ENCODE results near the gene SBF1. TPM values are rescaled to one million over a fixed set of nuclear protein-coding genes. Genes with fewer than 3 reads are reported as not detected.

Gene SBF1
- total RNA-seq, 1 donor from 2014 or later: 105 TPM

DNA sequence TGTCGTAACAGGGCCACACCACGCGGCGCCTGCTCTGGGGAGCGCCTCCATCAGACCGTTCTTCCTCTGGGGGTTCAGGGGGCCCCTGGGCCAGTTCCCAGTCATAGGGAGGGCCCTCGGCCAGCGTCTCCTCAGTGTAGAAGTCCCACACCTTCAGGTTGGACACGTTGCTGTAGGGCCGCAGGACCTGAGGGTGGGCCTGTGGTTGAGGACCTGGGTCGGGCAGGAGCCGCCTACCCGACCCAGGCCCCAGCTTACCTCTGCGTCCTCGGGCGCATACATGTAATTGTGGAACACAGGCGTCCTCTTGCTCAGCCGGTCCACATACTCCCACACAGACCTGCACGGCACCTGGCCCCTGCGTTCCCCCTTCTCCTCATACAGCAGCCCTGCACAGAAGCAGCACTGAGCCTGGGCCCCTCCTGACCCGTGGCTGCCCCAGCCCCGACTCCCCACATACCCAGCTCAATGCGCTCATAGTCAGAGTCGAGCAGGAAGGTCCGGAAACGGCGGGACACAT is 20.2 kb downstream of the SBF1 start:
- H3K9me3 Mint-ChIP-seq: no peaks in the 10 kb centered on the region
- H3K27me3 Mint-ChIP-seq (ENCODE audit: low read depth): no peaks in the 10 kb centered on the region
- TF ChIP-seq, protein P1, sequence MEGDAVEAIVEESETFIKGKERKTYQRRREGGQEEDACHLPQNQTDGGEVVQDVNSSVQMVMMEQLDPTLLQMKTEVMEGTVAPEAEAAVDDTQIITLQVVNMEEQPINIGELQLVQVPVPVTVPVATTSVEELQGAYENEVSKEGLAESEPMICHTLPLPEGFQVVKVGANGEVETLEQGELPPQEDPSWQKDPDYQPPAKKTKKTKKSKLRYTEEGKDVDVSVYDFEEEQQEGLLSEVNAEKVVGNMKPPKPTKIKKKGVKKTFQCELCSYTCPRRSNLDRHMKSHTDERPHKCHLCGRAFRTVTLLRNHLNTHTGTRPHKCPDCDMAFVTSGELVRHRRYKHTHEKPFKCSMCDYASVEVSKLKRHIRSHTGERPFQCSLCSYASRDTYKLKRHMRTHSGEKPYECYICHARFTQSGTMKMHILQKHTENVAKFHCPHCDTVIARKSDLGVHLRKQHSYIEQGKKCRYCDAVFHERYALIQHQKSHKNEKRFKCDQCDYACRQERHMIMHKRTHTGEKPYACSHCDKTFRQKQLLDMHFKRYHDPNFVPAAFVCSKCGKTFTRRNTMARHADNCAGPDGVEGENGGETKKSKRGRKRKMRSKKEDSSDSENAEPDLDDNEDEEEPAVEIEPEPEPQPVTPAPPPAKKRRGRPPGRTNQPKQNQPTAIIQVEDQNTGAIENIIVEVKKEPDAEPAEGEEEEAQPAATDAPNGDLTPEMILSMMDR (IDR thresholded peaks at IDR 0.05; ENCODE audit: unreplicated experiment): no peak
- no peak overlapping the region for H3K4me3 Mint-ChIP-seq
- no peak overlapping the region for H3K27ac Mint-ChIP-seq
- H3K4me1 Mint-ChIP-seq: no peaks in the 10 kb centered on the region
- no peak for DNase-seq (ENCODE audit: low spot score in 2 of 2, unreplicated experiment in 2 of 2)
- peaks cover 29% of the 10 kb centered on the region for H3K36me3 Mint-ChIP-seq

GRCh38 chr22:50452649-50453048 is 22.2 kb downstream of the SBF1 start:
- DNase-seq (ENCODE audit: low spot score in 2 of 2, unreplicated experiment in 2 of 2): no peak
- H3K36me3 Mint-ChIP-seq: peaks cover 29% of the 10 kb centered on the region
- no peaks in the 10 kb centered on the region for H3K9me3 Mint-ChIP-seq
- H3K27ac Mint-ChIP-seq: peak overlapping the region; percentile 27
- H3K4me3 Mint-ChIP-seq: no peak overlapping the region
- TF ChIP-seq, protein P1 (IDR thresholded peaks at IDR 0.05; ENCODE audit: unreplicated experiment): no peak
- H3K4me1 Mint-ChIP-seq: no peaks in the 10 kb centered on the region
- no peaks in the 10 kb centered on the region for H3K27me3 Mint-ChIP-seq (ENCODE audit: low read depth)

DNA sequence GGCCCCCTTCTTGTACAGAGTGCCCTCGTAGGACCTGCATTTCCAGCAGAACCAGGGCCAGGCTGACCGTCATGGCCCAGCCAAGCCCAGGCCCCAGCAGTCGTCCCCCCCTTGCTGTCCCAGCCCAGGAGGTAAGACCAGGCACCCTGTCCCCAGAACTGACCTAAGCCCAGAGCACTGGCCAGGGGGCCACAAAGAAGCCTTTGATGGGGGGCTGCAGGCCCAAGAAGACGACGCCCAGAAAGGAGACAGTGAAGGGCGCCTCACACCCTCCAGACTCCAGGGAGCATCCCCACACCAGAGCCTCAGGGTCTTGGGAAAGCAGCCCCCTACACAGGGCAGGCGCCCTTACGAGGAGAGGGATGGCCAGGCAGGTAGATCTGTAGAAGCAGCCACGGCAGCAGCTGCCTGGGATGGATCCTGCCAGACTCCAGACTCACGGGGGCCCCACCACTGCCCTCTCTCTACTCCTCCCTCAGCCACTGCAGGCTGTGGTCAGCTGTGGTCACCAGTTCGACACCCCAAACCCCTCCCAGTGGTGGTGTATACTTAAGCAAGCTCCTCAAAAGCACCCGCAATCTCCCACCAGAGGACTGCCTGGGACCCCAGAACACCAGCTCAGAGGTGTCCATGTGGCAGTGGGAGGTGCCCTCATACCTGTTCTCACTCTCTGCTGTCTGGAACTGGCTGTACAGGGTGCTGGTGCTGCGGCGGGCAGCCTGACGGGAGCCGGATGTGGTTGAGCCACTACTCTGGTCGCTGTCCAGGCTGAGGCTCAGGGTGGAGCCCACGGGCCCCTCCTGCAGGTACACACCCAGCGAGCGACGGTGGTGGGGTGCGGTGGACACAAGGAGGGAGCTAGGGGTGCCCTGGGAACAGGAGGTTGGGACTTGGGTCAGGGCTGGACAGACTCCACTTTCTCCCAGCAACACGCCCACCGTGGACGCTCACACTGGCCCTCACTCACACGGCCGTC is 27.0 kb downstream of the SBF1 start:
- no peaks in the 10 kb centered on the region for H3K9me3 Mint-ChIP-seq
- no peaks in the 10 kb centered on the region for H3K4me1 Mint-ChIP-seq
- TF ChIP-seq, protein P1 (IDR thresholded peaks at IDR 0.05; ENCODE audit: unreplicated experiment): no peak
- no peaks in the 10 kb centered on the region for H3K27me3 Mint-ChIP-seq (ENCODE audit: low read depth)
- peaks cover 21% of the 10 kb centered on the region for H3K36me3 Mint-ChIP-seq
- DNase-seq (ENCODE audit: low spot score in 2 of 2, unreplicated experiment in 2 of 2): no peak
- H3K27ac Mint-ChIP-seq: peak overlapping the region; percentile 47
- no peak overlapping the region for H3K4me3 Mint-ChIP-seq

- H3K9me3 Mint-ChIP-seq: no peaks in the 10 kb centered on the region
- DNase-seq (ENCODE audit: low spot score in 2 of 2, unreplicated experiment in 2 of 2): no peak
- H3K4me1 Mint-ChIP-seq: no peaks in the 10 kb centered on the region
- H3K4me3 Mint-ChIP-seq: no peak overlapping the region
- H3K36me3 Mint-ChIP-seq: peaks cover 18% of the 10 kb centered on the region
- H3K27me3 Mint-ChIP-seq (ENCODE audit: low read depth): no peaks in the 10 kb centered on the region
- no peak overlapping the region for H3K27ac Mint-ChIP-seq
- TF ChIP-seq, protein P1 (IDR thresholded peaks at IDR 0.05; ENCODE audit: unreplicated experiment): no peak
These were observed 27.9 kb downstream of the SBF1 start for GRCh38 chr22:50446708-50447575.

DNA sequence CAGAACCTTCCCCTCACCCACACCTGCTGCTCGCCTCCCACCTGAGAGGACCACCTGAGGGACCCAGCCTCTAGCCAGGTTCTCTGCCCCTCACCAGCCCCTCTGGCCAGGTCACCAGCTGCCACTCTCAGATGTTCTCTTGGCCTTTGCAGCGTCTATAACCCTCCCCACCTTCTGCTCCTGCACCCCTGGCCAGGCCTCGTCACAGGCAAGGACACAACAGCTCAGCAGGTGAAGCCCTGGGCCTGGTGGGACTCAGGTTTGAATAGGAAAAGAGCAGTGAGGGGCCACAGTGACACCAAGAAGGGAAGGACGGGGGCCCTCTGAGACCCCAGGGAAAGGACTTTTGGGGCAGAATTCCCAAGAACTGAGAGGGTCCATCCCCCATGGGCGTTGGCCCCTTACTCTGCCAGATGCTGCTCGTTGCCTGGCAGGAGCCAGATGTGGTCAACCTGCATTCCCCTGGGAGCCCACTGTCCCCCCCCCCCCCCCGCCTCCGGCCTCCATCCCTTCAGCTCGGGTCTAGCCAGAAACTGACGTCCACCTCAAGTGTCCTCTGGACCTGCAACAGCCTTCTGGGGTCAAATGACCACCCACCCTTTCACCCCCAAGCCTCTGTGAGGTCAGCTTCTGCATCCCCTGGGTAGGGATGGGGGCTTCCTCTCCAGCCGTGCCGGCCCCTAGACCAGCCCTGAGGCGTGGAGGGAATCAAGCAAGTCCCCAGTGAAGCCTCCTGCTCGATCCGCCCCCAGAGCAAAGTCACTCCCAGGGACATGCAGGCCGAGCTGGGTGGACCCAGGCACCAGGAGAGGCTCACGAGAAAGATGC is 28.7 kb downstream of the SBF1 start:
- Mint-ChIP-seq H3K4me1 (no peaks in the 10 kb centered on the region), H3K9me3 (no peaks in the 10 kb centered on the region), H3K27me3 (ENCODE audit: low read depth) (no peaks in the 10 kb centered on the region), H3K36me3 (peaks cover 13% of the 10 kb centered on the region), H3K27ac (no peak overlapping the region), H3K4me3 (no peak overlapping the region)
- no peak for DNase-seq (ENCODE audit: low spot score in 2 of 2, unreplicated experiment in 2 of 2)
- TF ChIP-seq, protein P1 (IDR thresholded peaks at IDR 0.05; ENCODE audit: unreplicated experiment): no peak

All from mesothelial cell of epicardium (in vitro differentiated cells).